AG09319 (cell line): ENCODE results near the gene SNUPN.
"Not testable (repeated sequence)": the region's sequence is repeated elsewhere in the genome, so short reads cannot be mapped to it uniquely, and the experiment has no call there.

ENCODE experiments used
- DNase-seq: peaks from one replicate; pipeline ENCODE4 v3.0.0-alpha.2; 2010; ENCODE audit warnings: low read depth; ENCODE audit errors: extremely low read depth
- TF ChIP-seq, protein P1 (sequence below): IDR thresholded peaks from 2 replicates; pipeline ENCODE4 v1.5.1; 2011; ENCODE audit warnings: low read depth, mild to moderate bottlenecking, inconsistent platforms, low read length, moderate library complexity

SNUPN gene

DNA sequence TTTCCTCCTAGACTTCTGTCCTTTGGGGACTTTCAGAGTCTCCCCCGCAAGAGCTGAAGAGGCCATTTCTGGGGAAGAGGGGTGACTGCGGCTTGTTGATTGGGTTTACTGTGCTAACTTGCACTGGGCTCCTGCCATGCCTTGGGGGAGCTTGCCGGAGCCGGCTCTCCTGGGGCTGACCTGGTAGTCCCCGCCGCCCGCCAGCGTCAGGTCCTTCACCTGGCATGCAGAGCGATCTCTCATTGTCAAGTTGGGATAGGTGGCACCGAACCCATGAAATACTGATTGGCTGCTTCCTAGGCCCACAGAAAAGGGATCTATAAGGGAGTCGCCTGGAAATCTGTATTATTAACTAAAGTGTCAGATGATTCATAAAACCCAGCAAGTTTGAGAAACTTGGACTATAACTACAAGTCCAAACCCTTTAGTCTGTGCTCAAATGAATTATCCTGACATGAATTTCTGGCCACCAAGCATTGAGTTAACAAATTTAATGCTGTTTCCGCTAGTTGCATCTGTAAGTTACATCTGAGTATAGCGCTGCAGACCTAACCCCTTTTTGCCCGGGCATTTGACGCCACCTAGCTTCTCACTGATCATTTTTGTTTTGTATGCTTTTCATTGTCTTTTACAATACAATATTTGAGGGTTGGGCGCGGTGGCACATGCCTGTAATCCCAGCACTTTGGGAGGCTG is 15.1 kb upstream of the SNUPN start:
- DNase-seq = no peak
- TF ChIP-seq, protein P1, sequence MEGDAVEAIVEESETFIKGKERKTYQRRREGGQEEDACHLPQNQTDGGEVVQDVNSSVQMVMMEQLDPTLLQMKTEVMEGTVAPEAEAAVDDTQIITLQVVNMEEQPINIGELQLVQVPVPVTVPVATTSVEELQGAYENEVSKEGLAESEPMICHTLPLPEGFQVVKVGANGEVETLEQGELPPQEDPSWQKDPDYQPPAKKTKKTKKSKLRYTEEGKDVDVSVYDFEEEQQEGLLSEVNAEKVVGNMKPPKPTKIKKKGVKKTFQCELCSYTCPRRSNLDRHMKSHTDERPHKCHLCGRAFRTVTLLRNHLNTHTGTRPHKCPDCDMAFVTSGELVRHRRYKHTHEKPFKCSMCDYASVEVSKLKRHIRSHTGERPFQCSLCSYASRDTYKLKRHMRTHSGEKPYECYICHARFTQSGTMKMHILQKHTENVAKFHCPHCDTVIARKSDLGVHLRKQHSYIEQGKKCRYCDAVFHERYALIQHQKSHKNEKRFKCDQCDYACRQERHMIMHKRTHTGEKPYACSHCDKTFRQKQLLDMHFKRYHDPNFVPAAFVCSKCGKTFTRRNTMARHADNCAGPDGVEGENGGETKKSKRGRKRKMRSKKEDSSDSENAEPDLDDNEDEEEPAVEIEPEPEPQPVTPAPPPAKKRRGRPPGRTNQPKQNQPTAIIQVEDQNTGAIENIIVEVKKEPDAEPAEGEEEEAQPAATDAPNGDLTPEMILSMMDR = peak; percentile 13

DNA sequence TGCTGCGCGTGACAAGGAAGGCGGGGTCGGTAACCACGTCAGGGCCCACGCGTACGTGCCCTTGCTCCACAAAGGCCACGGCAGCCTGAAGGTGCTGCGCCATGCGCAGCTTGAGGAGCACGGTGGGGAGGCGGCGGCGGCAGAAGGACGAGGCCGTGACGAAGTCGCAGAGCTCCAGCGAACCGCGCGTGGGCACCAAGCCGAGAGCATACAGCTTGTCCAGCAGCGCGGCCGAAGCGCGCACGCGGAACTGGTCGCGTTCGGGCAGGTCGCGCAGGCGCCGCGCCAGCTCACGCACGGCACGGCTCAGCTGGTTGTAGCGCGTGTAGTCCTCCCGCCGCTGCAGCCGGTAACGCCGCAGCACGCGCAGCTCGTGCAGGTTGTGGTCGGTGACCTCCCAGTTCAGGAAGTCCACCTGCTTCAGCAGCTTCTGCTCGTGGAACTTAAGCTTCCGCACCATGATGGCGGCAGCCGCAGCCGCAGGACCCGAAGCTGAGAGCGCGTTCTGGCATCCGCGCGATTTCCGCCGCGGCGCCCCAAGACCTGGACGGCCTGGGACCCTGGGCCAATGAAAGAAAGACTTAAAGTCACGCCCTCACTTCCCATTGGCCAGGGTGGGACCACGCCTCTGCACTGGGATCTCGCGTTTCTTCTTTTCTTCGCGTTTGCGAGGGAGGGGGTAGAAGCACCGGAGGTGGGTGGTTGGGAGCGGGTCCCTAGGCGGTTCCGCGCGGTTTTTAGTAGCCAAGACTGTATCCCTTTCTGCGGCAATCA is 14.4 kb upstream of the SNUPN start, which contains the start of gene IMP3:
Gene IMP3 (minus strand): TSS at position 516 of the 774 bp plus-strand sequence. CDS start 56 bp downstream, at position 460.
- DNase-seq = peak; percentile 84
- TF ChIP-seq, protein P1 = no peak

DNA sequence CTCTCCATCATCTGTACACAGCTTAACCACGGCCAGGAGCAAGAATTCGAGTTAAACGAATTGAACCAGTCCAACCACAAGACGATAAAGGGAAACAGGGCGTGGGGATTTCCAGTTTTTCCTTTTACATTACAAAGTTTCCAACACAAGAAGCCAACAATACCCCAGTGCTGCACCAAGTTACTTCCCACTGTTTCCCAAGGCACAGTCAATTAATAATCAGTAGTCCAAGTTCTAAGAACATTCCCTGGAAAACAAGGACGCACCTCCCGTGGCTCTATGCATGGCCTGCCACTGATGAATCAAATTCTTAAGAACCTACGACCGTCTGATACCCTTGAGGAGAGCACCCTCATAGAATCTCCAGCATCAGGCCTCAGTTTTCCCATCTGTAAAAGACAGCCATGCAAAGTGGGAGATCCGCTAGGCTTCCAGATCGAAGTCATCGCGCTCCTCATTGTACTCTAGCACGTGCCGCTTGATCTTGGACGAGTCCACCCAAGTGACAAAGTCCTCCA is 13.7 kb upstream of the SNUPN start:
- DNase-seq = no peak
- TF ChIP-seq, protein P1 = no peak

DNA sequence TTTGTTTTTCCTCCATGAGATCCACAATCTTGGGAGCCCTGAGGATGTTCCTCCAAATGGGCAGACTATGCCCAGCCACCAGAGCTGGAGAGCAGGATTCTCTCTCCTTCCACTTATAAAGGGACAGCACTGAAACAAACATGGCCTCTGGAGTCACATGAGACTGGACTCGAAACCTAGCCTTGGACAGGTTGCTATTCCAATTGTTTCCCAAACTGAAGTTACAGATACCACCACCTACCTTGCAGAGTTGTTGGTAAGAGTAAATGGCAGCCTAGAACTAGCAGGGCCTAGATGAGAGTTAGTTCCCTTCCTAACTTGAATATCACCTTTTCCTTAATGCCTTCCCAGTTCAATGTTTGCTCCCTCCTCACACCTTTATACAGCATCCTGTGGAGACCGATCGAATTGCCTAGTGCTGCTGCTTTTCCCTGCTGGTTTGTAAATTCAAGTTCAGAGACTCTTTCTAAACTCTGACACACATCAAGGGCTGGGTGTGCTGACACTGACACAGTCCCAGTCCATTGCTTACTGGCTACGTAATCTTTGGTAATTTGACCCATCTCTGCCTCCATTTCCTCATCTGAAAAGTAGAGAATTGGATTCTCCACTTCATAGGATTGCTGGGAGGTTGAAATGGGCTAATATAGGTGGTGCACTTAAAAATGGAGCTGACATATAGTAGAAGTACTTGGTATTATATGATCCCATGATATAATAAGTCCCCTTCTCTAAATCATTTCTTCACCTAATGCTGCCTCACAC is 11.9 kb upstream of the SNUPN start:
- DNase-seq = no peak

DNA sequence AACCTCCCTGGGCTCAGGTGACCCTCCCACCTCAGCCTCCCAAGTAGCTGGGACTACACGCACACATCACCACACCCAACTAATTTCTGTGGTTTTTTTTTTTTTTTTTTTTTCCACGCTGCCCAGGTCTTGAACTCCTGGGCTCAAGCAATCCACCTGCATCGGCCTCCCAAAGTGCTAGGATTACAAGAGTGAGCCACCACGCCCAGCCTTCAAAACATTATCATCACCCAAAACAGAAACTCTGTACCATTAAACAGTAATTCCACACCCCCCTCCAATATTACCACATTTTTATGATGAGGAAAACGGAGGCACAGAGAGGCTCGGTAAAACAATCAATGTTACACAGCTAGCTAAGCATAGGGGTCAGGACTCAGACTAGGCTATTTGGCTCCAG is 10.5 kb upstream of the SNUPN start:
- TF ChIP-seq, protein P1 = no peak

More for the DNA sequence above, 11.9 kb upstream of the SNUPN start:
- TF ChIP-seq, protein P1 = no peak

DNA sequence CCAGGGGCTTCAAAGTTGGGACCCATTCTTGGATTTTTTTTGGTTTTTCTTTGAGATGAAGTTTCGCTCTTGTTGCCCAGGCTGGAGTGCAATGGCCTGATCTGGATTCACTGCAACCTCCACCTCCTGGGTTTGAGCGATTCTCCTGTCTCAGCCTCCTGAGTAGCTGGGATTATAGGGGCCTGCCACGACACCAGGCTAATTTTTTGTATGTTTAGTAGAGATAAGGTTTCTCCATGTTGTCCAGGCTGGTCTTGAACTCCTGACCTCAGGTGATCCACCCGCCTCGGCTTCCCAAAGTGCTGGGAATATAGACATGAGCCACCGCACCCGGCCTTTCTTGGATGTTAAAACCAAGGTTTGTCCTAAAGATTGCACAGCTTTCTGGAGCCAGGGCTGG is 8.4 kb upstream of the SNUPN start:
- not testable (repeated sequence) for DNase-seq

More for the DNA sequence above, 10.5 kb upstream of the SNUPN start:
- DNase-seq = no peak

DNA sequence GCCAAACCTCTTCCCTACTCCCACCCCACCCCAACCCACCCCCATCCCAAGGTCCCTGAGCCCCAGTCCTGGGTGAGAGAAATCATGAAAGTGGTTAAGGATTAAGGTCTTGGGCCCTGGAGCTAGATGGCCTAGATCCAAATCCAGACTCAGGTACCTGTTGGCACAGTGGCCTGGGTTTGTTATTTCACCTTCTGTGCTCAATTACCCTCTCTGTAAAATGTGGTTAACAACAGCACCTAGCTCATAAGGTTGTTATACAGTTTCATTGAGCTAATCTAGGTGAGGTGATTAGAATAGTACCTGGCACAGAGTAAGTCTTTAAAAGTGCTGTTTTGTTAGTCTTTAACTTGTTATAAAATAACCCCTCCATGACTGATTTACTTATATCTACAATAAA is 6.4 kb upstream of the SNUPN start:
- no peak for DNase-seq
- TF ChIP-seq, protein P1 = no peak
